K562 (cell line): Measurements from ENCODE around the gene LONP1. TPM values are rescaled to one million over a fixed set of nuclear protein-coding genes. Genes with fewer than 3 reads are reported as not detected.

Experiments
- ATAC-seq: fragments of 200-7000 bp; cut with Tn5 transposase; 3 replicates; pipeline ENCODE4 v1.9.1; 2020; ENCODE audit warnings: moderate library complexity
- BruUV-seq: library from RNA; stranded (reverse); fragments of 400-500 nt; replicated peaks from 2 replicates; lab custom pipeline; 2021; lab: Mats Ljungman, UMichigan
- CTCF ChIA-PET: fragments of 300-600 bp; formaldehyde crosslinking; extraction: SDS; loops from one replicate; lab custom pipeline; 2021; ENCODE audit warnings: low intra/inter-chr PET ratio; lab: Yijun Ruan, JAX
- POLR2A ChIA-PET: fragments of 300-600, 350-650 bp; sonication (Branson Sonifier 250); formaldehyde crosslinking; extraction: SDS; loops from one replicate; lab custom pipeline; 2021; ENCODE audit warnings: antibody characterized with exemption, inconsistent platforms; lab: Yijun Ruan, JAX
- DNase-seq, 4 experiments: peaks; one replicate each; pipeline versions ENCODE4 v3.0.0 to v3.0.0-alpha.2; 2011 to 2018; ENCODE audit warnings: low spot score in 3 of 4, mixed read lengths in 3 of 4; ENCODE audit errors: extremely low read depth in 1 of 4
- FAIRE-seq: peaks from 2 replicates; lab custom pipeline; 2011; peaks lifted over from hg19 to GRCh38; lab: Jason Lieb, UNC
- H2AFZ ChIP-seq: 2 replicates; pipeline ENCODE4 v1.6.0; 2011; ENCODE audit warnings: low read depth, low read length, control low read depth, inconsistent platforms
- H3K27ac ChIP-seq: fragments of 200-600 bp; 3 replicates; pipeline ENCODE4 v1.8.0; 2011; ENCODE audit warnings: low read depth, mild to moderate bottlenecking, control low read depth, inconsistent platforms, low read length, moderate library complexity, mixed read lengths; ENCODE audit errors: extremely low read depth
- H3K27me3 ChIP-seq, 2 experiments: fragments of 300-600 bp in 1 of 2; 2 replicates in 1 of 2; 3 replicates in 1 of 2; pipeline versions ENCODE4 v1.6.0 to v1.8.0; 2011; ENCODE audit warnings: inconsistent platforms in 2 of 2, low read length in 2 of 2, mild to moderate bottlenecking in 1 of 2, mixed read lengths in 1 of 2, moderate library complexity in 1 of 2; ENCODE audit not compliant: control insufficient read depth in 2 of 2, insufficient read depth in 2 of 2
- H3K36me3 ChIP-seq: fragments of 300-600 bp; 3 replicates; pipeline ENCODE4 v1.8.0; 2011; ENCODE audit warnings: mild to moderate bottlenecking, low read length, inconsistent platforms; ENCODE audit not compliant: control insufficient read depth, insufficient read depth
- H3K4me1 ChIP-seq, 2 experiments: fragments of 200-600 bp in 1 of 2; replicated peaks in 1 of 2; 2 replicates in 1 of 2; 3 replicates in 1 of 2; pipeline versions ENCODE4 v1.5.1 to v1.8.0; 2011; ENCODE audit warnings: inconsistent platforms in 2 of 2, low read length in 2 of 2, mild to moderate bottlenecking in 1 of 2, mixed read lengths in 1 of 2, moderate library complexity in 1 of 2; ENCODE audit not compliant: control insufficient read depth in 2 of 2, insufficient read depth in 2 of 2
- H3K4me2 ChIP-seq: 2 replicates; pipeline ENCODE4 v1.6.1; 2011; ENCODE audit warnings: low read length, control low read depth, inconsistent platforms, mixed read lengths; ENCODE audit not compliant: insufficient read depth
- H3K4me3 ChIP-seq: fragments of 200-600 bp; sonication (generic), shearing (Covaris generic); 2 replicates; pipeline ENCODE4 v1.5.1; 2016; ENCODE audit warnings: control low read depth, inconsistent platforms
- H3K79me2 ChIP-seq: fragments of 200-600 bp; 3 replicates; pipeline ENCODE4 v1.8.0; 2011; ENCODE audit warnings: low read length, inconsistent platforms; ENCODE audit not compliant: control insufficient read depth, insufficient read depth
- H3K9ac ChIP-seq, 2 experiments: 2 replicates each; pipeline versions ENCODE4 v1.6.0 to v1.6.1; 2011; ENCODE audit warnings: low read depth in 2 of 2, low read length in 2 of 2, control low read depth in 1 of 2, inconsistent platforms in 1 of 2, mild to moderate bottlenecking in 1 of 2, mixed read lengths in 1 of 2; ENCODE audit not compliant: insufficient read depth in 1 of 2
- H3K9me1 ChIP-seq: one replicate; pipeline ENCODE4 v1.6.0; 2011; ENCODE audit warnings: inconsistent platforms, mild to moderate bottlenecking, low read length, moderate library complexity; ENCODE audit not compliant: control insufficient read depth, insufficient read depth
- H3K9me3 ChIP-seq: replicated peaks from 2 replicates; pipeline ENCODE4 v1.5.1; 2011; ENCODE audit warnings: low read depth, low read length, inconsistent platforms; ENCODE audit not compliant: control insufficient read depth, insufficient read depth
- H4K20me1 ChIP-seq: replicated peaks from 2 replicates; pipeline ENCODE4 v1.6.1; 2011; ENCODE audit warnings: low read length, inconsistent platforms, mixed read lengths; ENCODE audit not compliant: control insufficient read depth, insufficient read depth
- CHD4 ChIP-seq: fragments of 200-600 bp; sonication (generic); IDR thresholded peaks from 3 replicates; pipeline ENCODE4 v1.6.1; 2012; ENCODE audit warnings: low read depth, mild to moderate bottlenecking, mixed read lengths, low read length, inconsistent platforms; ENCODE audit not compliant: insufficient read depth, insufficient replicate concordance, poor library complexity, severe bottlenecking
- NFXL1 ChIP-seq: fragments of 450-650 bp; formaldehyde crosslinking; IDR thresholded peaks from 2 replicates; pipeline ENCODE4 v1.4.0; 2021; ENCODE audit warnings: mild to moderate bottlenecking
- POLR2G ChIP-seq: fragments of 200-400 bp; formaldehyde crosslinking; IDR thresholded peaks from 2 replicates; pipeline ENCODE4 v1.6.1; 2017; ENCODE audit warnings: low read depth, mild to moderate bottlenecking, antibody characterized with exemption, low read length, moderate library complexity
- RBFOX2 ChIP-seq: fragments of 200-400 bp; formaldehyde crosslinking; IDR thresholded peaks from 2 replicates; pipeline ENCODE4 v1.6.1; 2017; ENCODE audit warnings: low read depth, mild to moderate bottlenecking, low read length, moderate library complexity
- RBM22 ChIP-seq: fragments of 200-400 bp; formaldehyde crosslinking; IDR thresholded peaks from 2 replicates; pipeline ENCODE4 v1.6.1; 2018; ENCODE audit warnings: low read length, low read depth; ENCODE audit not compliant: poor library complexity, severe bottlenecking
- SRF ChIP-seq, 2 experiments: fragments of 250-450, 450-650 bp in 1 of 2; sonication (Bioruptor Pico) in 1 of 2; sonication (generic) in 1 of 2; formaldehyde crosslinking; IDR thresholded peaks; 2 replicates each; pipeline versions ENCODE4 v1.5.0 to v1.5.1; 2020 to 2022; ENCODE audit warnings: mild to moderate bottlenecking in 1 of 2, missing genetic modification reagents in 1 of 2
- SUPT5H ChIP-seq: fragments of 450-650 bp; IDR thresholded peaks from 2 replicates; pipeline ENCODE4 v1.6.1; 2016
- WGBS: fragments of 100-300 bp; shearing (Covaris generic); methylation state at CpG from one replicate; pipeline ENCODE4 v1.1.6; 2016; ENCODE audit warnings: low coverage, mixed read lengths; ENCODE audit not compliant: insufficient coverage; ENCODE audit errors: missing lambda C conversion rate; 5-methylcytosine and 5-hydroxymethylcytosine counted together
- in situ Hi-C: fragments of 300-500 bp; cut with MboI; formaldehyde crosslinking; loops from 4 replicates; pipeline ENCODE4 v1.15.0; 2018; ENCODE audit warnings: inconsistent platforms, mixed read lengths
- intact Hi-C: fragments of 100-400 bp; cut with micrococcal nuclease; formaldehyde crosslinking; loops from 2 replicates; pipeline ENCODE4 v1.14.2; 2022
- polyA plus RNA-seq, 8 experiments: library from polyadenylated mRNA; depleted of rRNA in 4 of 8; stranded (reverse) in 5 of 8; unstranded in 3 of 8; fragments of >200 nt; fragmentation: Nextera tagmentation in 2 of 8; fragmentation: Illumina TruSeq in 1 of 8; extraction: Ambion mirVana in 2 of 8; extraction: Trizol in 1 of 8; gene quantifications; 2 replicates each; pipeline versions ENCODE4 v1.2.1 to v1.2.3, GENCODE V29; 2011 to 2014; ENCODE audit warnings: inconsistent platforms in 1 of 8, missing spikeins in 1 of 8
- total RNA-seq, 7 experiments: library from RNA; depleted of rRNA in 6 of 7; stranded (reverse); fragments of >200 nt in 6 of 7; fragmentation: Illumina TruSeq in 2 of 7; extraction: Trizol in 2 of 7; gene quantifications; 2 replicates each; pipeline versions ENCODE4 v1.2.1 to v1.2.3, GENCODE V29; 2011 to 2021; ENCODE audit warnings: low replicate concordance in 1 of 7

Gene LONP1
- total and polyA plus RNA-seq, 9 of the 15 experiments (the other 6 are each of a cell fraction or from before 2014, with no cell fraction given), result 1.1 to 238 (median 84.5) TPM

GRCh38 chr19:5705552-5705951, 14.4 kb downstream of the LONP1 start:
- Histone ChIP-seq H3K9me3 (no peaks in the 10 kb centered on the region), H3K79me2 (peaks cover 15% of the 10 kb centered on the region; the same call in 2 of the 3 replicates), H3K27ac (no peak overlapping the region), H3K36me3 (peaks cover 78% of the 10 kb centered on the region; the same call in 2 of the 3 replicates), H2AFZ (no peak overlapping the region), H3K27me3 (no peaks in the 10 kb centered on the region), H3K9me1 (no peaks in the 10 kb centered on the region), H3K4me1 (peaks cover 0 to 23% of the 10 kb centered on the region in 2 experiments; a peak in 2 of 5 replicates), H3K9ac (no peak overlapping the region; a peak in 1 of 4 replicates), H3K4me2 (no peak overlapping the region), H4K20me1 (0 out of 2 replicates have a peak, but pooled peaks cover 3% of the 10 kb centered on the region), H3K4me3 (no peak overlapping the region)
- POLR2A ChIA-PET, result interaction anchor here (0.7 to 3.5 kb wide), 9 partner anchors 8 to 272 kb away, joined by 3 to 20 read pairs (median 9); partner anchors contain the start of genes CATSPERD, LONP1, RANBP3 and RPL36
- BruUV-seq, result no TSS peak
- peak in 1 of 4 experiments; percentile 9 for DNase-seq
- peak; percentile 3 for ATAC-seq
- TF ChIP-seq NFXL1 (CRISPR knock-in tag), result no peak
- peak; percentile 80 for TF ChIP-seq POLR2G
- no peak for TF ChIP-seq CHD4
- peak; percentile 26; the same call in 1 of the 2 replicates for TF ChIP-seq SUPT5H
- peak; percentile 92 for TF ChIP-seq RBM22
- TF ChIP-seq SRF (CRISPR knock-in tag; IDR thresholded peaks at IDR 0.05), result no peak
- TF ChIP-seq RBFOX2, result peak; percentile 58
- WGBS, result 91% methylated on average over 14 of the region's 16 CpGs
- FAIRE-seq, result no peak
- in situ Hi-C loops, result no loop called here
- CTCF ChIA-PET, result no interaction called here
- intact Hi-C loops, result no loop called here
